HepG2 (cell line): Measurements from ENCODE around the gene PHLDB1. TPM values are rescaled to one million over a fixed set of nuclear protein-coding genes. Genes with fewer than 3 reads are reported as not detected.

Experiments used
- ATAC-seq: fragments of 200-7000 bp; cut with Tn5 transposase; 3 replicates; pipeline ENCODE4 v1.9.1; 2020; ENCODE audit warnings: mild to moderate bottlenecking, moderate library complexity
- BruUV-seq: library from RNA; stranded (reverse); fragments of 400-500 nt; replicated peaks from 2 replicates; lab custom pipeline; 2021; lab: Mats Ljungman, UMichigan
- CTCF ChIA-PET: fragments of 300-600 bp; formaldehyde crosslinking; extraction: SDS; loops from one replicate; lab custom pipeline; 2021; ENCODE audit warnings: low total read pairs, inconsistent platforms, low intra/inter-chr PET ratio; lab: Yijun Ruan, JAX
- POLR2A ChIA-PET: fragments of 350-600 bp; sonication (Branson Sonifier 250); formaldehyde crosslinking; loops from one replicate; lab custom pipeline; 2020; ENCODE audit warnings: antibody characterized with exemption, inconsistent platforms; lab: Yijun Ruan, JAX
- DNase-seq: peaks from one replicate; pipeline ENCODE4 v3.0.0-alpha.2; 2015; ENCODE audit warnings: low spot score
- FAIRE-seq: peaks from 3 replicates; lab custom pipeline; 2011; peaks lifted over from hg19 to GRCh38; lab: Jason Lieb, UNC
- H2AFZ ChIP-seq: one replicate; pipeline ENCODE4 v1.6.1; 2011; ENCODE audit warnings: low read length, inconsistent platforms
- H3K27ac ChIP-seq: fragments of 300-600 bp; 3 replicates; pipeline ENCODE4 v1.8.0; 2011; ENCODE audit warnings: mixed run types, mild to moderate bottlenecking, mixed read lengths, low read length, inconsistent platforms; ENCODE audit not compliant: insufficient read depth; ENCODE audit errors: extremely low read length
- H3K27me3 ChIP-seq, 2 experiments: fragments of 200-600 bp in 1 of 2; 2 replicates in 1 of 2; 3 replicates in 1 of 2; pipeline versions ENCODE4 v1.6.0 to v1.8.0; 2011; ENCODE audit warnings: low read length in 2 of 2, mild to moderate bottlenecking in 2 of 2, moderate library complexity in 2 of 2, inconsistent platforms in 1 of 2; ENCODE audit not compliant: insufficient read depth in 2 of 2, control insufficient read depth in 1 of 2
- H3K36me3 ChIP-seq, 2 experiments: fragments of 200-600 bp in 1 of 2; replicated peaks in 1 of 2; 2 replicates in 1 of 2; 3 replicates in 1 of 2; pipeline versions ENCODE4 v1.5.1 to v1.8.0; 2011; ENCODE audit warnings: low read length in 2 of 2, inconsistent platforms in 1 of 2; ENCODE audit not compliant: insufficient read depth in 2 of 2, control insufficient read depth in 1 of 2
- H3K4me1 ChIP-seq: 2 replicates; pipeline ENCODE4 v1.5.1; 2012; ENCODE audit warnings: low read length, inconsistent platforms; ENCODE audit not compliant: insufficient read depth
- H3K4me2 ChIP-seq: 2 replicates; pipeline ENCODE4 v1.6.0; 2011; ENCODE audit warnings: low read depth, low read length, inconsistent platforms
- H3K4me3 ChIP-seq, 3 experiments: fragments of 200-600 bp in 1 of 3; sonication (generic), shearing (Covaris generic) in 1 of 3; replicated peaks in 1 of 3; 2 replicates each; pipeline ENCODE4 v1.5.1; 2011 to 2016; ENCODE audit warnings: low read length in 3 of 3, inconsistent platforms in 2 of 3, low read depth in 2 of 3, mild to moderate bottlenecking in 2 of 3, control low read depth in 1 of 3, mixed read lengths in 1 of 3; ENCODE audit not compliant: insufficient read depth in 1 of 3
- H3K79me2 ChIP-seq: one replicate; pipeline ENCODE4 v1.6.1; 2011; ENCODE audit warnings: low read length, inconsistent platforms; ENCODE audit not compliant: insufficient read depth
- H3K9ac ChIP-seq: 2 replicates; pipeline ENCODE4 v1.6.0; 2011; ENCODE audit warnings: mild to moderate bottlenecking, low read depth, low read length, inconsistent platforms; ENCODE audit not compliant: insufficient read depth
- H3K9me3 ChIP-seq: 2 replicates; pipeline ENCODE4 v1.5.1; 2012; ENCODE audit warnings: mild to moderate bottlenecking, low read length
- H4K20me1 ChIP-seq: 2 replicates; pipeline ENCODE4 v1.6.0; 2011; ENCODE audit warnings: inconsistent platforms, mild to moderate bottlenecking, low read length, moderate library complexity; ENCODE audit not compliant: insufficient read depth
- ARNT2 ChIP-seq: sonication (generic); formaldehyde crosslinking; IDR thresholded peaks from 2 replicates; pipeline ENCODE4 v1.8.0; 2022; ENCODE audit warnings: mild to moderate bottlenecking, low read depth, missing genetic modification reagents, moderate library complexity
- GATAD2A ChIP-seq: IDR thresholded peaks from 2 replicates; pipeline ENCODE4 v1.6.1; 2016
- PHB2 ChIP-seq: fragments of 450-650 bp; IDR thresholded peaks from 2 replicates; pipeline ENCODE4 v1.6.1; 2018; ENCODE audit not compliant: partially characterized antibody
- POLR2G ChIP-seq: fragments of 200-400 bp; formaldehyde crosslinking; IDR thresholded peaks from 2 replicates; pipeline ENCODE4 v1.6.1; 2018; ENCODE audit warnings: mild to moderate bottlenecking, low read depth, low read length, moderate library complexity
- SMC3 ChIP-seq: IDR thresholded peaks from 2 replicates; pipeline ENCODE4 v1.6.1; 2011; ENCODE audit warnings: low read length, improper control_type of control experiment
- SP4 ChIP-seq: sonication (generic); formaldehyde crosslinking; IDR thresholded peaks from 2 replicates; pipeline ENCODE4 v1.8.1; 2023; ENCODE audit warnings: mild to moderate bottlenecking, missing genetic modification reagents
- TARDBP ChIP-seq: sonication (generic); formaldehyde crosslinking; IDR thresholded peaks from 2 replicates; pipeline ENCODE4 v1.8.0; 2022; ENCODE audit warnings: mild to moderate bottlenecking, missing genetic modification reagents
- ZNF207 ChIP-seq: fragments of 450-650 bp; IDR thresholded peaks from 2 replicates; pipeline ENCODE4 v1.6.1; 2016; ENCODE audit warnings: antibody characterized with exemption, borderline replicate concordance
- ZNF383 ChIP-seq: sonication (generic); formaldehyde crosslinking; IDR thresholded peaks from 2 replicates; pipeline ENCODE4 v1.4.0; 2020; ENCODE audit warnings: missing genetic modification reagents, mild to moderate bottlenecking, borderline replicate concordance
- WGBS: methylation state at CpG from one replicate; pipeline ENCODE4 v1.1.6; 2017; ENCODE audit warnings: low lambda C conversion rate; 5-methylcytosine and 5-hydroxymethylcytosine counted together
- in situ Hi-C: cut with HindIII; loops from 2 replicates; pipeline ENCODE4 v1.10.0; 2017; ENCODE audit warnings: low pct_unique_long_range_greater_than_20kb; ENCODE audit not compliant: extremely low pct_ligation_motif_present
- intact Hi-C: fragments of 100-400 bp; cut with micrococcal nuclease; formaldehyde crosslinking; loops from one replicate; pipeline ENCODE4 v1.10.0; 2022; ENCODE audit not compliant: unreplicated experiment
- polyA plus RNA-seq, 8 experiments: library from polyadenylated mRNA; depleted of rRNA in 3 of 8; stranded (reverse) in 7 of 8; unstranded in 1 of 8; fragments of >200 nt; fragmentation: Illumina TruSeq in 4 of 8; extraction: Trizol in 4 of 8; gene quantifications; 2 replicates each; pipeline versions ENCODE4 v1.2.1 to v1.2.3, GENCODE V29; 2011 to 2016; ENCODE audit warnings: low read depth in 4 of 8, missing spikeins in 1 of 8, mixed read lengths in 1 of 8; ENCODE audit not compliant: insufficient read depth in 1 of 8
- total RNA-seq, 5 experiments: library from RNA; depleted of rRNA; stranded (reverse); fragments of >200 nt; fragmentation: Illumina TruSeq; extraction: Trizol; gene quantifications; 2 replicates each; pipeline ENCODE4 v1.2.3, GENCODE V29; 2016; ENCODE audit warnings: low read depth in 1 of 5
- TF ChIP-seq, protein P1 (sequence below): sonication (generic); formaldehyde crosslinking; IDR thresholded peaks from 2 replicates; pipeline ENCODE4 v1.4.0; 2020; ENCODE audit warnings: missing genetic modification reagents
- TF ChIP-seq, protein P2 (sequence below): sonication (generic); formaldehyde crosslinking; IDR thresholded peaks from 2 replicates; pipeline ENCODE4 v1.4.0; 2020; ENCODE audit warnings: missing genetic modification reagents, borderline replicate concordance
- TF ChIP-seq, protein P3 (sequence below): sonication (generic); formaldehyde crosslinking; IDR thresholded peaks from 2 replicates; pipeline ENCODE4 v1.5.0; 2020; ENCODE audit warnings: mild to moderate bottlenecking, missing genetic modification reagents
- TF ChIP-seq, protein P4 (sequence below): IDR thresholded peaks from 2 replicates; pipeline ENCODE4 v1.6.1; 2016; ENCODE audit warnings: missing genetic modification reagents, missing compliant biosample characterization
- TF ChIP-seq, protein P5 (sequence below): sonication (generic); formaldehyde crosslinking; IDR thresholded peaks from 2 replicates; pipeline ENCODE4 v1.4.0; 2020; ENCODE audit warnings: mild to moderate bottlenecking, missing genetic modification reagents, borderline replicate concordance

PHLDB1 gene
- total and polyA plus RNA-seq, 2 of the 13 experiments (the other 11 are each of a cell fraction or from before 2014, with no cell fraction given), result 13.8 to 14.2 TPM

DNA sequence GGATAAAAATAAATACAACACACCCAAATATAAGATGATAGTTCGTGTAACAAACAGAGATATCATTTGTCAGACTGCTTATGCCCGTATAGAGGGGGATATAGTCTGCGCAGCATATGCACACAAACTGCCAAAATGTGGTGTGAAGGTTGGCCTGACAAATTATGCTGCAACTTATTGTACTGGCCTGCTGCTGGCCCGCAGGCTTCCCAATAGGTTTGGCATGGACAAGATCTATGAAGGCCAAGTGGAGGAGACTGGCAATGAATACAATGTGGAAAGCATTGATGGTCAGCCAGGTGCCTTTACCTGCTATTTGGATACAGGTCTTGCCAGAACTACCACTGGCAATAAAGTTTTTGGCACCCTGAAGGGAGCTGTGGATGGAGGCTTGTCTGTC lies 46.6 kb upstream of the PHLDB1 start:
- Histone ChIP-seq H3K9me3 (no peaks in the 10 kb centered on the region), H3K4me1 (peaks cover 20% of the 10 kb centered on the region), H2AFZ (no peak overlapping the region), H3K79me2 (no peaks in the 10 kb centered on the region), H3K36me3 (peaks cover 0 to 3% of the 10 kb centered on the region in 2 experiments; a peak in 1 of 5 replicates), H4K20me1 (no peaks in the 10 kb centered on the region), H3K27me3 (no peaks in the 10 kb centered on the region; a peak in 1 of 5 replicates), H3K9ac (no peak overlapping the region), H3K4me3 (no peak overlapping the region), H3K4me2 (no peak overlapping the region), H3K27ac (no peak overlapping the region)
- CTCF ChIA-PET, result no interaction called here
- ATAC-seq (no peak), FAIRE-seq (no peak), DNase-seq (no peak)
- in situ Hi-C loops (no loop called here), intact Hi-C loops (loop anchor here (10.0 kb wide), 1 partner anchor 76 kb away; no protein-coding TSS in a partner anchor)
- POLR2A ChIA-PET, result no interaction called here
- BruUV-seq, result no TSS peak
- 93% methylated on average over 4 of the region's 4 CpGs for WGBS
- TF ChIP-seq TARDBP (CRISPR knock-in tag) (no peak), GATAD2A (no peak), ARNT2 (CRISPR knock-in tag) (no peak), POLR2G (no peak), ZNF383 (no peak), PHB2 (no peak), SMC3 (no peak), SP4 (CRISPR knock-in tag) (no peak), ZNF207 (no peak)
- TF ChIP-seq, protein P1, sequence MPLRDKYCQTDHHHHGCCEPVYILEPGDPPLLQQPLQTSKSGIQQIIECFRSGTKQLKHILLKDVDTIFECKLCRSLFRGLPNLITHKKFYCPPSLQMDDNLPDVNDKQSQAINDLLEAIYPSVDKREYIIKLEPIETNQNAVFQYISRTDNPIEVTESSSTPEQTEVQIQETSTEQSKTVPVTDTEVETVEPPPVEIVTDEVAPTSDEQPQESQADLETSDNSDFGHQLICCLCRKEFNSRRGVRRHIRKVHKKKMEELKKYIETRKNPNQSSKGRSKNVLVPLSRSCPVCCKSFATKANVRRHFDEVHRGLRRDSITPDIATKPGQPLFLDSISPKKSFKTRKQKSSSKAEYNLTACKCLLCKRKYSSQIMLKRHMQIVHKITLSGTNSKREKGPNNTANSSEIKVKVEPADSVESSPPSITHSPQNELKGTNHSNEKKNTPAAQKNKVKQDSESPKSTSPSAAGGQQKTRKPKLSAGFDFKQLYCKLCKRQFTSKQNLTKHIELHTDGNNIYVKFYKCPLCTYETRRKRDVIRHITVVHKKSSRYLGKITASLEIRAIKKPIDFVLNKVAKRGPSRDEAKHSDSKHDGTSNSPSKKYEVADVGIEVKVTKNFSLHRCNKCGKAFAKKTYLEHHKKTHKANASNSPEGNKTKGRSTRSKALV (CRISPR knock-in tag), result no peak
- TF ChIP-seq, protein P2, sequence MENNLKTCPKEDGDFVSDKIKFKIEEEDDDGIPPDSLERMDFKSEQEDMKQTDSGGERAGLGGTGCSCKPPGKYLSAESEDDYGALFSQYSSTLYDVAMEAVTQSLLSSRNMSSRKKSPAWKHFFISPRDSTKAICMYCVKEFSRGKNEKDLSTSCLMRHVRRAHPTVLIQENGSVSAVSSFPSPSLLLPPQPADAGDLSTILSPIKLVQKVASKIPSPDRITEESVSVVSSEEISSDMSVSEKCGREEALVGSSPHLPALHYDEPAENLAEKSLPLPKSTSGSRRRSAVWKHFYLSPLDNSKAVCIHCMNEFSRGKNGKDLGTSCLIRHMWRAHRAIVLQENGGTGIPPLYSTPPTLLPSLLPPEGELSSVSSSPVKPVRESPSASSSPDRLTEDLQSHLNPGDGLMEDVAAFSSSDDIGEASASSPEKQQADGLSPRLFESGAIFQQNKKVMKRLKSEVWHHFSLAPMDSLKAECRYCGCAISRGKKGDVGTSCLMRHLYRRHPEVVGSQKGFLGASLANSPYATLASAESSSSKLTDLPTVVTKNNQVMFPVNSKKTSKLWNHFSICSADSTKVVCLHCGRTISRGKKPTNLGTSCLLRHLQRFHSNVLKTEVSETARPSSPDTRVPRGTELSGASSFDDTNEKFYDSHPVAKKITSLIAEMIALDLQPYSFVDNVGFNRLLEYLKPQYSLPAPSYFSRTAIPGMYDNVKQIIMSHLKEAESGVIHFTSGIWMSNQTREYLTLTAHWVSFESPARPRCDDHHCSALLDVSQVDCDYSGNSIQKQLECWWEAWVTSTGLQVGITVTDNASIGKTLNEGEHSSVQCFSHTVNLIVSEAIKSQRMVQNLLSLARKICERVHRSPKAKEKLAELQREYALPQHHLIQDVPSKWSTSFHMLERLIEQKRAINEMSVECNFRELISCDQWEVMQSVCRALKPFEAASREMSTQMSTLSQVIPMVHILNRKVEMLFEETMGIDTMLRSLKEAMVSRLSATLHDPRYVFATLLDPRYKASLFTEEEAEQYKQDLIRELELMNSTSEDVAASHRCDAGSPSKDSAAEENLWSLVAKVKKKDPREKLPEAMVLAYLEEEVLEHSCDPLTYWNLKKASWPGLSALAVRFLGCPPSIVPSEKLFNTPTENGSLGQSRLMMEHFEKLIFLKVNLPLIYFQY (CRISPR knock-in tag), result no peak
- TF ChIP-seq, protein P3, sequence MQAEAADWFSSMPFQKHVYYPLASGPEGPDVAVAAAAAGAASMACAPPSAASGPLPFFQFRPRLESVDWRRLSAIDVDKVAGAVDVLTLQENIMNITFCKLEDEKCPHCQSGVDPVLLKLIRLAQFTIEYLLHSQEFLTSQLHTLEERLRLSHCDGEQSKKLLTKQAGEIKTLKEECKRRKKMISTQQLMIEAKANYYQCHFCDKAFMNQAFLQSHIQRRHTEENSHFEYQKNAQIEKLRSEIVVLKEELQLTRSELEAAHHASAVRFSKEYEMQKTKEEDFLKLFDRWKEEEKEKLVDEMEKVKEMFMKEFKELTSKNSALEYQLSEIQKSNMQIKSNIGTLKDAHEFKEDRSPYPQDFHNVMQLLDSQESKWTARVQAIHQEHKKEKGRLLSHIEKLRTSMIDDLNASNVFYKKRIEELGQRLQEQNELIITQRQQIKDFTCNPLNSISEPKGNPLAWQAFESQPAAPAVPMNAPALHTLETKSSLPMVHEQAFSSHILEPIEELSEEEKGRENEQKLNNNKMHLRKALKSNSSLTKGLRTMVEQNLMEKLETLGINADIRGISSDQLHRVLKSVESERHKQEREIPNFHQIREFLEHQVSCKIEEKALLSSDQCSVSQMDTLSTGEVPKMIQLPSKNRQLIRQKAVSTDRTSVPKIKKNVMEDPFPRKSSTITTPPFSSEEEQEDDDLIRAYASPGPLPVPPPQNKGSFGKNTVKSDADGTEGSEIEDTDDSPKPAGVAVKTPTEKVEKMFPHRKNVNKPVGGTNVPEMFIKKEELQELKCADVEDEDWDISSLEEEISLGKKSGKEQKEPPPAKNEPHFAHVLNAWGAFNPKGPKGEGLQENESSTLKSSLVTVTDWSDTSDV (CRISPR knock-in tag), result no peak
- TF ChIP-seq, protein P4, sequence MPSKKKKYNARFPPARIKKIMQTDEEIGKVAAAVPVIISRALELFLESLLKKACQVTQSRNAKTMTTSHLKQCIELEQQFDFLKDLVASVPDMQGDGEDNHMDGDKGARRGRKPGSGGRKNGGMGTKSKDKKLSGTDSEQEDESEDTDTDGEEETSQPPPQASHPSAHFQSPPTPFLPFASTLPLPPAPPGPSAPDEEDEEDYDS (CRISPR knock-in tag), result no peak
- TF ChIP-seq, protein P5, sequence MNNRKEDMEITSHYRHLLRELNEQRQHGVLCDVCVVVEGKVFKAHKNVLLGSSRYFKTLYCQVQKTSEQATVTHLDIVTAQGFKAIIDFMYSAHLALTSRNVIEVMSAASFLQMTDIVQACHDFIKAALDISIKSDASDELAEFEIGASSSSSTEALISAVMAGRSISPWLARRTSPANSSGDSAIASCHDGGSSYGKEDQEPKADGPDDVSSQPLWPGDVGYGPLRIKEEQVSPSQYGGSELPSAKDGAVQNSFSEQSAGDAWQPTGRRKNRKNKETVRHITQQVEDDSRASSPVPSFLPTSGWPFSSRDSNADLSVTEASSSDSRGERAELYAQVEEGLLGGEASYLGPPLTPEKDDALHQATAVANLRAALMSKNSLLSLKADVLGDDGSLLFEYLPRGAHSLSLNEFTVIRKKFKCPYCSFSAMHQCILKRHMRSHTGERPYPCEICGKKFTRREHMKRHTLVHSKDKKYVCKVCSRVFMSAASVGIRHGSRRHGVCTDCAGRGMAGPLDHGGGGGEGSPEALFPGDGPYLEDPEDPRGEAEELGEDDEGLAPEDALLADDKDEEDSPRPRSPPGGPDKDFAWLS (CRISPR knock-in tag), result no peak
